Left lung (tissue), 10 donors: ENCODE measurements around the gene PNPLA2. TPM values are rescaled to one million over a fixed set of nuclear protein-coding genes. Genes with fewer than 3 reads are reported as not detected.

ENCODE experiments used
- ATAC-seq: fragments of 200-7000 bp; cut with Tn5 transposase; one replicate; pipeline ENCODE4 v1.9.1; 2020; ENCODE audit warnings: moderate library complexity
- DNase-seq, 4 donors: peaks; one replicate each; pipeline ENCODE4 v3.0.0-alpha.2; 2013 to 2020
- H3K27ac ChIP-seq, 2 donors: fragments of 200-600 bp; sonication (generic) in 1 of 2; one replicate each; pipeline versions ENCODE4 v1.5.0 to v1.8.0; 2020 to 2021
- H3K27me3 ChIP-seq, 2 donors: fragments of 200-600 bp; sonication (generic) in 1 of 2; one replicate each; pipeline versions ENCODE4 v1.5.0 to v1.8.0; 2020 to 2021
- H3K36me3 ChIP-seq, 2 donors: fragments of 200-600 bp; sonication (generic) in 1 of 2; one replicate each; pipeline versions ENCODE4 v1.5.0 to v1.8.0; 2020 to 2021
- H3K4me1 ChIP-seq, 2 donors: fragments of 200-600 bp; one replicate each; pipeline ENCODE4 v1.8.0; 2021
- H3K4me3 ChIP-seq, 2 donors: fragments of 200-600 bp; sonication (generic) in 1 of 2; one replicate each; pipeline versions ENCODE4 v1.5.0 to v1.8.0; 2020 to 2021; ENCODE audit warnings: mild to moderate bottlenecking in 1 of 2
- H3K9me3 ChIP-seq, 2 donors: fragments of 200-600 bp; sonication (generic) in 1 of 2; one replicate each; pipeline versions ENCODE4 v1.5.0 to v1.8.0; 2020 to 2021
- intact Hi-C, 2 donors: fragments of 100-400 bp; cut with DNase I; formaldehyde crosslinking; loops; one replicate each; pipeline versions ENCODE4 v1.11.2 to v1.14.2; 2022
- polyA plus RNA-seq, 6 donors: library from polyadenylated mRNA; unstranded; fragments of 120-200 nt; gene quantifications; one replicate each; pipeline ENCODE4 v1.2.1, GENCODE V29; 2013; ENCODE audit not compliant: insufficient read length in 6 of 6
- total RNA-seq, 2 donors: library from RNA; stranded (reverse); fragmentation: NEBNext Ultra II Directional; extraction: Animal tissue kit (Norgen Biotek cat#: 25700); gene quantifications; one replicate each; pipeline ENCODE4 v1.2.1, GENCODE V29; 2021
- TF ChIP-seq, protein P1 (sequence below), 2 donors: fragments of 200-600 bp; sonication (generic) in 1 of 2; IDR thresholded peaks; one replicate each; pipeline versions ENCODE4 v1.5.0 to v1.8.0; 2021; ENCODE audit warnings: antibody characterized with exemption in 2 of 2
- donor health status: DM: no; HTN: yes; CAD: no.
- donor health status: DM: no; HTN: no; CAD: no.

PNPLA2 gene
- total and polyA plus RNA-seq, 8 donors = 29.9 to 128 (median 40.4) TPM

DNA sequence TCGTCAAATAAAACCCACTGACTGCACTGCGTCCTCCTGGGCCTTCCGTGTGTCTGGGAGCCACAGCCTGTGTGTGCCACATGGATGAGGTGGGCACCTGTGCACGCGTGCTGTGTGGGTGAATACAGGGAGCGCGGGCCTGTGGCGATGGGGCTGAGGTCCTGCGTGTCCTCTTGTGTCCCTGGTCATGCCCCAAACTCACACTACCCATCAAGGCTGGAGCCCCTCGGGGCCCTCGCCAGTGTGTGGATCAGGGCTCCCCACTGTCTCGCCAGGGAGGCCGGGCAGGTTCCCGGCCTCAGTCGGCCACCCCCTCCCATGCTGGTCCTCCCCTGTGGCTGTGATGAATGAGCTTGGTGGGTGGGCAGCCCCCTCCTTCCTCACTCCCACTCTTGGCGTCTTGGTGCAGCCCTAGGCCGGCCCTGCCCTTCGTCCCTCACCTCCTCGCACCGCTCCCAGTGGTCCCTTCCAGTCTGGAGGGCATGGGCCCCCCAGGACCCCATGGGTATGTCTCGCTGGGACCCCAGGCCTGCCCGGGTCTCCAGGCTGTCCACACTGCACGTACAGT is 13.3 kb downstream of the PNPLA2 start:
- no peak for ATAC-seq
- TF ChIP-seq, protein P1, sequence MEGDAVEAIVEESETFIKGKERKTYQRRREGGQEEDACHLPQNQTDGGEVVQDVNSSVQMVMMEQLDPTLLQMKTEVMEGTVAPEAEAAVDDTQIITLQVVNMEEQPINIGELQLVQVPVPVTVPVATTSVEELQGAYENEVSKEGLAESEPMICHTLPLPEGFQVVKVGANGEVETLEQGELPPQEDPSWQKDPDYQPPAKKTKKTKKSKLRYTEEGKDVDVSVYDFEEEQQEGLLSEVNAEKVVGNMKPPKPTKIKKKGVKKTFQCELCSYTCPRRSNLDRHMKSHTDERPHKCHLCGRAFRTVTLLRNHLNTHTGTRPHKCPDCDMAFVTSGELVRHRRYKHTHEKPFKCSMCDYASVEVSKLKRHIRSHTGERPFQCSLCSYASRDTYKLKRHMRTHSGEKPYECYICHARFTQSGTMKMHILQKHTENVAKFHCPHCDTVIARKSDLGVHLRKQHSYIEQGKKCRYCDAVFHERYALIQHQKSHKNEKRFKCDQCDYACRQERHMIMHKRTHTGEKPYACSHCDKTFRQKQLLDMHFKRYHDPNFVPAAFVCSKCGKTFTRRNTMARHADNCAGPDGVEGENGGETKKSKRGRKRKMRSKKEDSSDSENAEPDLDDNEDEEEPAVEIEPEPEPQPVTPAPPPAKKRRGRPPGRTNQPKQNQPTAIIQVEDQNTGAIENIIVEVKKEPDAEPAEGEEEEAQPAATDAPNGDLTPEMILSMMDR (IDR thresholded peaks at IDR 0.05) = no peak
- intact Hi-C loops = no loop called here
- H3K27ac ChIP-seq = peak overlapping the region; percentile 63 to 83
- no peaks in the 10 kb centered on the region for H3K9me3 ChIP-seq
- peaks cover 7 to 41% of the 10 kb centered on the region in 2 donors for H3K27me3 ChIP-seq
- H3K4me3 ChIP-seq = peak overlapping the region; percentile 39 to 86
- H3K36me3 ChIP-seq = peaks cover 0 to 14% of the 10 kb centered on the region in 2 donors
- no peak for DNase-seq
- peaks cover 51 to 93% of the 10 kb centered on the region in 2 donors for H3K4me1 ChIP-seq

DNA sequence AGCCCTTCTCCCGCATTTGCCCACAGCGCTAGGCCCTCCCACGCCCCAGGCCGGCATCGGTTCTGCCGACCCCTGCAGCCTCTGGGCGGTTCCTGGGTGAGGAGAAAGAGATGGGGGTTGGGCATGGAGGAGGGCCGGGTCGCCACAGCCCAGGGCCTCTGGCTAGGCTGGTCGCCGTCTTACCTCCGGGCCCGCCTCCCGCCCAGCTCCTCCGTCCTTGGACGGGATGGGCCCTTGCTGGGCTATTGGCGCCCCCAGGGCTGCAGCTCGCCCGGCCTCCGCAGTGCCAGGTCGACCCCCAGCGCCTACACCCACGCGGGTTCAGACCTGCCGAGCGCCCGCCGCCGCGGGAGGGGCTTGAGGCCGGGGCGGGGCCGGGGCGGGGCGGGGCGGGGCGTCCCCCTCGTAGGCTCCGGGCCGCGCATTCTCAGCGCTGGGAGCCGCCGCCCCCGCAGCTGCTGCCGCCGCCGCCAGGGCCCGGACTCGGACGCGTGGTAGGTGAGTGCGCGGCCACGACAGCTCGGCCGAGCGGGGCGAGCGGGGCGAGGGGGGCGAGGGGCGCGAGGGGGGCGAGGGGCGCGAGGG is 13.9 kb downstream of the PNPLA2 start, which contains the start of gene CD151:
Gene CD151, plus strand, starts transcription at position 424 of the 585 bp plus-strand sequence. CDS start 3,118 bp downstream, outside the sequence.
- Histone ChIP-seq H3K4me3 (peak within 1 kb of the TSS; percentile 71 to 86), H3K27ac (peak within 1 kb of the TSS; percentile 83 to 89), H3K27me3 (peaks cover 7 to 36% of the 10 kb centered on the region in 2 donors), H3K9me3 (no peaks in the 10 kb centered on the region), H3K4me1 (peaks cover 46 to 93% of the 10 kb centered on the region in 2 donors), H3K36me3 (peaks cover 0 to 19% of the 10 kb centered on the region in 2 donors)
- DNase-seq (peak in 1 of 4 donors; percentile 89), ATAC-seq (peak; percentile 29)
- intact Hi-C loops = no loop called here
- TF ChIP-seq, protein P1 (IDR thresholded peaks at IDR 0.05) = no peak

DNA sequence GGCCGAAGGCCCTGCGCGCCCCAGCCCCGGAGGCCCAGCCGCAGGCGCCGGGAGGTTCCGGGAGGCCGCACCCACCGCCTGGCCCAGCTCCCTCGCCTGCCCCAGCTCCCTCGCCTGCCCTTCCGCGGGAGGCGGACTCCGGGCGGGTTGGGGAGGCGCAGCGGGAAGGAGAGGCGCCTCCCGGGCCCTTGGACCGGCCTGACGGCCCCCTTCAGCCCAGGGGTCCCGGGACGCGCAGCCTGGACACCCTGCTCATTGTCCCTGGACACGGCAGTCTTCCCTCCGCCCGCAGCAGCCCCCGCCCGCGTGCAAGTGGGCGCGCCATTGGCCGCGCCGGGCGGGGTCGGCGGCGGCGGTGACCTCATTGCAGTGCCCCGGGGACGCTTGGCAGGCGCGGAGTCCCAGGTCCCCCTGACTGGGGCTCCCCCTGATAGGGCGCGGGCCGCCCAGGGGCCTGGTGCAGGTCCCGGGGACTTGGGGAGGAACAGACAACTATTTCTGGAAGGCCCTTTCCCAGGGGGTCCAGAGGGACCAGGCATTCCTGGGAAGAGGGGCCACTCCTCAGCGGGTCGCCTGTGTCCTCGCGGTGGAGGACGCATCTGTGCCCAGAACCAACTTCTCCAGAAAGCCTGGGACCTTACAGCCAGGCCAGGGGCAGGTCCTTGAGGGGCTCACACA is 14.5 kb downstream of the PNPLA2 start:
- Histone ChIP-seq H3K4me1 (peaks cover 43 to 90% of the 10 kb centered on the region in 2 donors), H3K27me3 (peaks cover 7 to 34% of the 10 kb centered on the region in 2 donors)
- peak in 1 of 4 donors; percentile 89 for DNase-seq

DNA sequence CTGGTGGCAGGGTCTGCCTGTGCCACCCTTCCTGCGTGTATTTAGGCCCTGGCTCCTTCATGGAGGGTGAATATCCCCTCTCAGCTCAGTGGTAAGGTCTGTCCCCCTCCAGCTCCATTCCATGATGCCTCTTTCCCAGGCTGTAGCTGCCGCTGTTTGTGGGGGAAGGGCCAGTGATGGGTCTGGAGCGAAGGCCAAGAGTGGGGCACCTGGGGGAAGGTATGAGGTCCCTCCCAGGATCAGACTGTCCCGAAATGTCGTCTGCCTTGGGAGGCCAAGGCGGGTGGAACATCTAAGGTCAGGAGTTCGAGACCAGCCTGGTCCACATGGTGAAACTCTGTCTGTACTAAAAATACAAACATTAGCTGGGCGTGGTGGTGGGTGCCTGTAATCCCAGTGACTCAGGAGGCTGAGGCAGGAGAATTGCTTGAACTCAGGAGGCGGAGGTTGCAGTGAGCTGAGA is 15.2 kb downstream of the PNPLA2 start:
- peaks cover 38 to 84% of the 10 kb centered on the region in 2 donors for H3K4me1 ChIP-seq
- DNase-seq (no peak), ATAC-seq (no peak)
- H3K9me3 ChIP-seq = no peaks in the 10 kb centered on the region
- intact Hi-C loops = no loop called here
- H3K4me3 ChIP-seq = peak overlapping the region; percentile 71 to 86
- H3K36me3 ChIP-seq = peaks cover 0 to 32% of the 10 kb centered on the region in 2 donors
- H3K27ac ChIP-seq = peak overlapping the region; percentile 83 to 89
- peaks cover 7 to 28% of the 10 kb centered on the region in 2 donors for H3K27me3 ChIP-seq
- TF ChIP-seq, protein P1 (IDR thresholded peaks at IDR 0.05) = no peak

More for the DNA sequence above, 14.5 kb downstream of the PNPLA2 start:
- TF ChIP-seq, protein P1 (IDR thresholded peaks at IDR 0.05) = no peak
- intact Hi-C loops = no loop called here
- Histone ChIP-seq H3K4me3 (peak overlapping the region; percentile 71 to 86), H3K27ac (peak overlapping the region; percentile 83 to 89), H3K36me3 (peaks cover 0 to 26% of the 10 kb centered on the region in 2 donors), H3K9me3 (no peaks in the 10 kb centered on the region)
- peak; percentile 1 for ATAC-seq
